ENCODE measurements around the gene BRD3OS. TPM values are rescaled to one million over a fixed set of nuclear protein-coding genes. Genes with fewer than 3 reads are reported as not detected.

The BRD3OS gene
- total RNA-seq, 3 donors from 2014 or later: 11.1 to 14.4 (median 11.4) TPM

DNA sequence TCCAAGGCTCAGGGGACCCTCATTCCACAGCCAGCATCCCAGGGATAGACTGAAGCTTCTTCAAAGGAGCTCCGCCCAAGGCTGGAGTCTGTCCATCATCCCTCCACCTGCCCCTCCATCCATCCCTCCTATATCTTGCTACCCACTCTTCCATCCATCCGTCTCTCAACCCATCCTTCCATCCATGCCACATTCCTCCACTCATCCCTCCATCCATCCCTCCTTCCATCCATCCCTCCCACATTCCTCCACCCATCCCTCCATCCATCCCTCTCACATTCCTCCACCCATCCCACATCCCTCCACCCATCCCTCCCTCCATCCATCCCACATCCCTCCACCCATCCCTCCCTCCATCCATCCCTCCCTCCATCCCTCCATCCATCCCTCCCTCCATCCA lies 27.7 kb upstream of the BRD3OS start:
- H3K4me3 ChIP-seq: no peak overlapping the region
- no peak for DNase-seq (ENCODE audit: low spot score in 2 of 2)
- no peaks in the 10 kb centered on the region for H3K9me3 ChIP-seq
- H3K36me3 ChIP-seq: no peaks in the 10 kb centered on the region
- intact Hi-C loops (cut with DNase I; ENCODE audit: low total_unique reads): no loop called here
- no peaks in the 10 kb centered on the region for H3K27me3 ChIP-seq
- no peak overlapping the region for H3K27ac ChIP-seq
- TF ChIP-seq CTCF (IDR thresholded peaks at IDR 0.05) (no peak), POLR2AphosphoS5 (IDR thresholded peaks at IDR 0.05) (no peak), POLR2A (IDR thresholded peaks at IDR 0.05) (no peak)
- H3K4me1 ChIP-seq: peaks cover 0 to 5% of the 10 kb centered on the region in 2 donors

- Histone ChIP-seq H3K27ac (no peak overlapping the region), H3K4me3 (no peak overlapping the region), H3K27me3 (no peaks in the 10 kb centered on the region), H3K9me3 (no peaks in the 10 kb centered on the region), H3K36me3 (no peaks in the 10 kb centered on the region), H3K4me1 (peaks cover 0 to 2% of the 10 kb centered on the region in 2 donors)
- TF ChIP-seq POLR2AphosphoS5 (IDR thresholded peaks at IDR 0.05): no peak
- no peak for TF ChIP-seq CTCF (IDR thresholded peaks at IDR 0.05)
- TF ChIP-seq POLR2A (IDR thresholded peaks at IDR 0.05): no peak
- DNase-seq (ENCODE audit: low spot score in 2 of 2): no peak
- intact Hi-C loops (cut with DNase I; ENCODE audit: low total_unique reads): no loop called here
These were observed 26.2 kb upstream of the BRD3OS start for GRCh38 chr9:133998915-133999595.

DNA sequence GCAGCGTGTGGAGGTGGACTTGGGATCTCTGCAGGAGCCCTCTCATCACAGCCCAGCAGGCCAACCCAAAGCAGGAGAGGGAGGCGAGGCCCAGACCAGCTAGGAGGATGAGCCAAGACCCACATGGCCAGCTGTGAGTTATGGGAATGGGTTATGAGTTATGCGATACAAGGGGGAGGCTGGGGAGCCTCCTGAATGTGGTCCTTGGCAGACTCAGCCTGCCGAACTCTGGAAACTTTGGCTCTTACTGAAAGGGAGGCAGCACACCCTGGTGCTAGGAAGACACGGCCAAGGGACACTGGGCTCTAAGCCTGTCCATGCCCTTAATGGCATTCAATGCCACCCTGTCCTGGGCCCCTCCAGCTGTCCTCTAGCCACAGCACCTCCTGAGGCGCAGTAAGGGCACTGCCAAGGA lies 25.4 kb upstream of the BRD3OS start:
- no peaks in the 10 kb centered on the region for H3K36me3 ChIP-seq
- no peaks in the 10 kb centered on the region for H3K9me3 ChIP-seq
- intact Hi-C loops (cut with DNase I; ENCODE audit: low total_unique reads): no loop called here
- no peak for TF ChIP-seq CTCF (IDR thresholded peaks at IDR 0.05)
- no peak for TF ChIP-seq POLR2A (IDR thresholded peaks at IDR 0.05)
- TF ChIP-seq POLR2AphosphoS5 (IDR thresholded peaks at IDR 0.05): no peak
- no peak overlapping the region for H3K4me3 ChIP-seq
- DNase-seq (ENCODE audit: low spot score in 2 of 2): no peak
- H3K27me3 ChIP-seq: no peaks in the 10 kb centered on the region
- H3K4me1 ChIP-seq: no peaks in the 10 kb centered on the region
- H3K27ac ChIP-seq: no peak overlapping the region

DNA sequence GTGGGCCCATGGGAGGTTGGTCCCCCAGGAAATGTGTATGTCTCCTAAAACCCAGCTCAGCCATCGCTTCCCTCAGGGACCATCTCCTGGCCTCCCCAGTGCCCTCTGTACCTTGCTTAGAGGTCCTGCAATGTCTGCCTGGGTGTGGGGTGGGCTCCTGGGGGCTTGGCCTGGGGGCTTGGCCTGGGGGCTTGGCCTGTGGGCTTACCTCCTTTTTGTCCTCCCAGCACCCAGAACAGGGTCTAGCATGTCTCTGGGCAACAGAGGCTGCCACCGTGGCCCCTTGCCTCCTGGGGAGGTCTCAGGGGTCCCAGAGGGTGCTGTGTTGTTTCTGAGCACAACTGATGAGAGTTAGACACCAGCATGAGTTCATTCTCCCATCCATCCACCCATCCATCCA lies 22.5 kb upstream of the BRD3OS start:
- no peak for DNase-seq (ENCODE audit: low spot score in 2 of 2)

More for the DNA sequence above, 22.5 kb upstream of the BRD3OS start:
- Histone ChIP-seq H3K4me3 (no peak overlapping the region), H3K4me1 (no peaks in the 10 kb centered on the region), H3K9me3 (no peaks in the 10 kb centered on the region), H3K27ac (no peak overlapping the region), H3K36me3 (no peaks in the 10 kb centered on the region), H3K27me3 (no peaks in the 10 kb centered on the region)
- intact Hi-C loops (cut with DNase I; ENCODE audit: low total_unique reads): loop anchor here (2.0 kb wide), 1 partner anchor 64 kb away; no protein-coding TSS in a partner anchor
- no peak for TF ChIP-seq CTCF (IDR thresholded peaks at IDR 0.05)
- TF ChIP-seq POLR2AphosphoS5 (IDR thresholded peaks at IDR 0.05): no peak
- no peak for TF ChIP-seq POLR2A (IDR thresholded peaks at IDR 0.05)

Data from breast epithelium (tissue), 4 donors.